ENCODE measurements around the gene EEF2K.

DNA sequence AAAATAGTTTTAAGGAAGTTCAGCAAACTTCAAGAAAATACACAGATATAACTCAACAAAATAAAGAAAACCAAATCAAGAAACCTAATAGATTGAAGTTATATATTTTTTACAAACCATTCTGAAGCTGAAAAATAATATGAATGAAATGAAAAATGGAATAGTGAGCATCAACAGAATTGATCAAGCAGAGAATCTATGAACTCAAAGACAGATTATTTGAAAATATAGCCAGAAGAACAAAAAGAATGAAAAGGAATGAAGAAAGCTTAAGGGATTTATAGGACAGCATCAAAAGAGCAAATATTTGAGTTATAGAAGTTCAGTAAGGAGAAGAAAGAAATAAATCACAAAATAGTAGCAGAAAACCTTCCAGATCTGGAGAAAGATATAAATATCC, 130.5 kb downstream of the EEF2K start:
- no peak for TF ChIP-seq EP300 (IDR thresholded peaks at IDR 0.05)
- TF ChIP-seq, protein P1, sequence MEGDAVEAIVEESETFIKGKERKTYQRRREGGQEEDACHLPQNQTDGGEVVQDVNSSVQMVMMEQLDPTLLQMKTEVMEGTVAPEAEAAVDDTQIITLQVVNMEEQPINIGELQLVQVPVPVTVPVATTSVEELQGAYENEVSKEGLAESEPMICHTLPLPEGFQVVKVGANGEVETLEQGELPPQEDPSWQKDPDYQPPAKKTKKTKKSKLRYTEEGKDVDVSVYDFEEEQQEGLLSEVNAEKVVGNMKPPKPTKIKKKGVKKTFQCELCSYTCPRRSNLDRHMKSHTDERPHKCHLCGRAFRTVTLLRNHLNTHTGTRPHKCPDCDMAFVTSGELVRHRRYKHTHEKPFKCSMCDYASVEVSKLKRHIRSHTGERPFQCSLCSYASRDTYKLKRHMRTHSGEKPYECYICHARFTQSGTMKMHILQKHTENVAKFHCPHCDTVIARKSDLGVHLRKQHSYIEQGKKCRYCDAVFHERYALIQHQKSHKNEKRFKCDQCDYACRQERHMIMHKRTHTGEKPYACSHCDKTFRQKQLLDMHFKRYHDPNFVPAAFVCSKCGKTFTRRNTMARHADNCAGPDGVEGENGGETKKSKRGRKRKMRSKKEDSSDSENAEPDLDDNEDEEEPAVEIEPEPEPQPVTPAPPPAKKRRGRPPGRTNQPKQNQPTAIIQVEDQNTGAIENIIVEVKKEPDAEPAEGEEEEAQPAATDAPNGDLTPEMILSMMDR (IDR thresholded peaks at IDR 0.05), result no peak

Measured in sigmoid colon (tissue), 4 donors.